IPS DF 19.7 (cell line): ENCODE measurements around the gene COX6B1.
"Not testable (repeated sequence)": the region's sequence is repeated elsewhere in the genome, so short reads cannot be mapped to it uniquely, and the experiment has no call there.

Source experiments
- DNase-seq: peaks from one replicate; pipeline ENCODE4 v3.0.0-alpha.2; 2013; ENCODE audit warnings: low read depth, low spot score

COX6B1 gene, protein sequence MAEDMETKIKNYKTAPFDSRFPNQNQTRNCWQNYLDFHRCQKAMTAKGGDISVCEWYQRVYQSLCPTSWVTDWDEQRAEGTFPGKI

DNA sequence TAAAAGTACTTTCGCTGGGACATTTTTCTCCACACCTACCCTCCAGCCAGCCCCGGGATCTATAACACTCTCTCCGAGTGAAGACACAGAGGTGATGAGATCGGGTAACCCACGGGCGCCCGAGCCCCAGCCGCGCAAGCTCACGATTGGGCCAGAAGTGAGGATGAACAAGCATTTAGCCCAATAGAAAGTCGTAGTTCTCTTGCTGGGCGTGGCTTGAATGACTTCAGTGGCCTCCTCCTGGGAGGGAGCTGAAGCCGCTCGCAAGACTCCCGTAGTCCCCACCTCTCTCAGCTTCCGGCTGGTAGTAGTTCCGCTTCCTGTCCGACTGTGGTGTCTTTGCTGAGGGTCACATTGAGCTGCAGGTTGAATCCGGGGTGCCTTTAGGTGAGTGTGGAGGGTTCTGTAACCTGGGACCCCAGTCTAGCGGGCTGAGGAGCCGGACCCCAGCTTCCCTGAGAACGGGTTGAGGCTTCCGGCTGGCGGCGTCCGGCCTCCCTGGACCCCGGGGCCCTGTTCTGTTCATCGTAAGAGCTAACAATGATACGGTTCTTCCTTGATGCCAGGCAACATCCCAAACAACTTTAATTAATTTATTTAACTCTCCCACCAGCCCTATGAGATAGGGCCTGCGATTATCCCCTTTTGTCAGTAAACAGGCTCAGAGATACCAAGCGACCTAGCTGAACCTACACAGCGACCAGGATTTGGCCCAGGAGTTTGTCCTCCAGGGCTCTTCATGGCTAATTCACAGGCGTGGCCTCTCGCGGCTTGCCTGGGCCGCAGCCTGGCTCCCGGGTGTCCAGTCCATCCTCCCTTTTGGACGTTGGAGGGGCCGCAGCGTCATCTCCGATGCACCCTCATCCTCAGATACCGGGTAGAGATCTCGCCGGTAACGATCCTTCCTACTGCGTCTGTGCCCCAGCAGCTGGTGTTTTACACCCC is at the start of gene COX6B1:
TSS of gene COX6B1 (plus strand) at position 307 of the 945 bp plus-strand sequence. CDS start 2,921 bp downstream, outside the sequence.
- peak; percentile 95 for DNase-seq

DNA sequence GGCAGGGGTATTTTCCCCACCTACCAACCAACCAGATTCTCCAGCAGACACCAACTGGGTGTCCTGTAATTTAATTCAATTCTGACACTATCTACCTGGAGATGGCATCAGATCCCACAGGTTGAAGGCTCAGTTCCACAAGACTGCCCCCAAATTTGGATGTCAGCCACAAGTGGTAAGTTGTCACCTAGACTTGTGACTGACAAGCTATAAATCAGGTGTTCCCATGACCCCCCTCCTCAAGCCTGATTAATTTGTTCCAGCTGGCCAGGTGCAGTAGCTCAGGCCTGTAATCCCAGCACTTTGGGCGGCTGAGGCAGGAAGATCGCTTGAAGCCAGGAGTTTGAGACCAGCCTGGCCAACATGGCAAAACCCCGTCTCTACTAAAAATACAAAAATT is 46.2 kb upstream of the COX6B1 start:
- no peak for DNase-seq

DNA sequence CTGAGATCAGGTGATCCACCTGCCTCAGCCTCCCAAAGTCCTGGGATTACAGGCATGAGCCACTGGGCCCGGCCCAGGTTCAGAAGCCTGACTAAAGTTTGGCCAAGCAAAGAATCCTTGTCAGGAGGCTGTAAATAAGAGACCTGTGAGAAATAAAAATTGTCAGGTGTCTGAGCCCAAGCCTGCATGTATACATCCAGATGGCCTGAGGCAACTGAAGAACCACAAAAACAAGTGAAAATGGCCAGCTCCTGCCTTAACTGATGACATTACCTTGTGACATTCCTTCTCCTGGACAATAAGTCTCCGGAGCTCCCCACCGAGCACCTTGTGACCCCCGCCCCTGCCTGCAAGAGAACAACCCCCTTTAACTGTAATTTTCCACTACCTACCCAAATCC is 43.7 kb upstream of the COX6B1 start:
- not testable (repeated sequence) for DNase-seq

DNA sequence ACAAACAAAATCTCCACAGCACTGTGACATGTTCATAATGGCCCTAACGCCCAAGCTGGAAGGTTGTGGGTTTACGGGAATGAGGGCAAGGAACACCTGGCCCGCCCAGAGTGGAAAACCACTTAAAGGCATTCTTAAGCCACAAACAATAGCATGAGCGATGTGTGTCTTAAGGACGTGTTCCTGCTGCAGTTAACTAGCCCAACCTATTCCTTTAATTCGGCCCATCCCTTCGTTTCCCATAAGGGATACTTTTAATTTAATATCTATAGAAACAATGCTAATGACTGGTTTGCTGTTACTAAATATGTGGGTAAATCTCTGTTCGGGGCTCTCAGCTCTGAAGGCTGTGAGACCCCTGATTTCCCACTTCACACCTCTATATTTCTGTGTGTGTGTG is 41.0 kb upstream of the COX6B1 start:
- not testable (repeated sequence) for DNase-seq

DNA sequence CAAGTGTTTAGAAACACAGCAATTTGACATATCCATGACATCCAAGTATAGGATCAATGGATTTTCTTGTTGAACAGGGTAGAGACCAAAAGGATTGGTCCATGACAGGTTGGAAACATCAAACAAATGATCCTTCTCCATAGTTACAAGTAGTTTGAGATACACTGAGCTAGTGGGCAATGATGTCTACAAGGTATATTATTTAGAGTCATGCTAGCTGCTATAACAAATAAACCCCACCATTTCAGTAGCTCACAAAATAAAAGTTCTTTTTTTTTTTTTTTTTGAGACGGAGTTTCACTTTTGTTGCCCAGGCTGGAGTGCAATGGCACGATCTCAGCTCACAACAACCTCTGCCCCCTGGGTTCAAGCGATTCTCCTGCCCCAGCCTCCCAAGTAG is 40.5 kb upstream of the COX6B1 start:
- no peak for DNase-seq

DNA sequence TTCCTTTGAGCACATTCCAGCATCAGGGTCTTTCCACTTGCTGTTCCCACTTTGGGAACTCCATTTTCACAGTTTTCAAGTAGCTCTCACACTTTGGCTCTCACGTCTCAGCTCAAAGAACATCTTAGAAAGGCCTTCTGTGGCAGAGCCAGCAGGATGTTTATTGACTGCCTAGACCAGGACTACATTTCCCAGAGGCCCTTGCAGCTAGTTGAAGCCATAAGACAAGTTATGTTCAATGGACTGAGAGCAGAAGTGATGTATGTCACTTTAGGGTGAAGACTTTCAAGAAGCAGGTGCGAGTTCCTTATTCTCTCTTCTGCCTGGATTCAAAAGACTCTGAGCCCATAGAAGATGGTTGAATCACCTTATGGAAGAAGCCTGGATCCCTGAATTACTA is 39.9 kb upstream of the COX6B1 start:
- DNase-seq: no peak

DNA sequence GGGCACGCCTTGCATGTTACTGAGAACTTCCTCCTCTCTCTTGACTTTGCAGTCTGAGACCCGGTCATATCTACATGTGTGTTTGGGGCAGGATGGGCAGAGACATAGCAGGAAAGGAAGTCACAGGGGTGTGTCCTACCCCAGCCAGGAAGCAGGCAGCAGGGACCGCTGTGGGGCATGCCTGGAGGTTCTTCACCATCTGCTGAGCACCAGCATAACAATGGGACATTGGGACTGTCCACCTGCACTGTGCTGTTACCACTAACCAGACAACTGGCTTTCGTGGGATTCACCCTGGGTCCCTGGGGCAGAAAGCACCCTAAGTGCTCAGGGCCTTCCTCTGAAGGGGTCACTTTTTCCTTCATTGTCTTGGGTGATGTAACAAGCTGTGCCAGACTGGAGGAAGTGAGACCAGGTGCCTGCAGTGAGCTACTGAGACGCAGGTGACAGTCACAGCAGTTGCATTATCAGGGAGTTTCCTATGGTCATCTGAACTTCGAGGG is 38.2 kb upstream of the COX6B1 start:
- DNase-seq: no peak

DNA sequence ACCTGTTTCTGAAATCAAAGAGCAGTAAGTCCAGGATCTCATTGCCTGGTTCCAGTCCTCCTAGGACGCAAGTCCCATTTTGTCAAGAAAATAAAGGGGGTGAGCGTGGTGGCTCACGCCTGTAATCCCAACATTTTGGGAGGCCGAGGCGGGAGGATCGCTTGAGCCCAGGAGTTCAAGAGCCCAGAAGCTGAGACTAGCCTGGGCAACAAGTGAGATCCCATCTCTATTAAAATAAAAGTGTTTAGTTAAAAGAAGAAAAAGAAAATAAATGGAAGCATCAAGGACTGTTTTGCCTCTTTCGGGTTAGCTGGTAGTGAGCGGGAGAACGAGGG is 35.9 kb upstream of the COX6B1 start:
- DNase-seq: no peak

DNA sequence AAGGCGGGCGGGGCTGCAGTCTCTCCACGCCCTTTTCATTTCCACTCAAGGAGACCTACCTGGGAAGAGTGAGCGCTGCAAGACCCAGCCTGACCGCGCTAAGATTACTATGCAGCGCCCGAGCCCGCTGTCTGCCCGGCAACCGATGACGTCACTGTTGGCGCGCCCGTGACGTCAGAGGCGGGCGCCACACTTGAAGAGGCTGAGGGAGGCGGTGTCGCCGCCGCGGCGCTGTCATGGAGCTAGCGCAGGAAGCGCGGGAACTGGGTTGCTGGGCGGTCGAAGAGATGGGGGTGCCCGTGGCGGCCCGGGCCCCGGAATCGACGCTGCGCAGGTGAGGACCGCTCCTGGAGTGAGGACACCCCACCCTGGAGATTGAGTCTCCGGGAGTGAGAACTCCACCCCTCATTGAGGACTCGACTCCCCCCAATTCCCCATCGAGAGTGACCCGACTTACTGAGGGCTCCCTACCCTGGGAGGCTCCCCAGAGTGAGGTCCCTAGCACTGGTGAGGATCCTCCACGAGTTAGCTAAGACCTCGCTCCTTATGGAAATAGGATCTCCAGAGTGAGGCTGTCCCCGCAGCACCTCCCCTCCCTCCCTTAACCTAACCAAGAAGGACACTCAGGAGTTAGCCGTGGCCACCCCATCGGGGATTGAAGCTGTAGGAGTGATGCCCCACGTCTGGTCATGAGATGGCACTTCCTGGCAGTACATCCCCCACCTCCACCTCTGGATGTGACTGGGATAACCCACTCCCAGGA is 35.4 kb upstream of the COX6B1 start, which contains the start of gene HAUS5:
TSS of gene HAUS5 (plus strand) at position 177 of the 763 bp plus-strand sequence. CDS start at position 237, 60 bp downstream.
- peak; percentile 40 for DNase-seq

DNA sequence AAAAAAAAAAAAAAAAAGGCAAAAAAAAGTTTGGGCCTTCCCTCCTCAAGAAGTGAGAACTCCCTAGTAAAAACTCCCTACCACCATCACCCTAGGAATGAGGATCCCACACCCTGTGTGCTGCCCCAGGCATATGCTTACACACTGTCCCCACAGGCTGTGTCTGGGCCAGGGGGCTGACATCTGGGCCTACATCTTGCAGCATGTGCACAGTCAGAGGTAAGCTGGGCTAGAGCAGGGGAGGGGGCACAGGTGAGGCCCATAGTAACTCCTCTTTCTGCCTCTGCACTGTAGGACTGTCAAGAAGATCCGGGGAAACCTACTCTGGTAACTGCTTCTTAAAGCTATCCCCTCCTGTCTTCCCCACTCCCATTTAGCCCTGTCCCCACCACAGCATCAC is 34.5 kb upstream of the COX6B1 start:
- no peak for DNase-seq

DNA sequence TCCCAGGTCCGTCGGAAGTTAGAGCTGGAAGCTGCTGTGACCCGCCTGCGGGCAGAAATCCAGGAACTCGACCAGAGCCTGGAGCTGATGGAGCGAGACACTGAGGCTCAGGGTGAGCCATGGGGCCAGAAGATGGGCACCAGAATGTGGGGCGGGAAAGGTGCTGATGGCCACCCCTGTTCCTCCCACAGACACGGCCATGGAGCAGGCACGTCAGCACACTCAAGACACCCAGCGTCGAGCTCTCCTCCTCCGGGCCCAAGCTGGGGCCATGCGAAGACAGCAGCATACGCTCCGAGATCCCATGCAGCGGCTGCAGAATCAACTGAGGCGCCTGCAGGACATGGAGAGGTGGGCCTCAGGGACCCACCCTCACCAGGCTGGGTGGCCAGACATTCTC is 33.1 kb upstream of the COX6B1 start:
- DNase-seq: no peak

DNA sequence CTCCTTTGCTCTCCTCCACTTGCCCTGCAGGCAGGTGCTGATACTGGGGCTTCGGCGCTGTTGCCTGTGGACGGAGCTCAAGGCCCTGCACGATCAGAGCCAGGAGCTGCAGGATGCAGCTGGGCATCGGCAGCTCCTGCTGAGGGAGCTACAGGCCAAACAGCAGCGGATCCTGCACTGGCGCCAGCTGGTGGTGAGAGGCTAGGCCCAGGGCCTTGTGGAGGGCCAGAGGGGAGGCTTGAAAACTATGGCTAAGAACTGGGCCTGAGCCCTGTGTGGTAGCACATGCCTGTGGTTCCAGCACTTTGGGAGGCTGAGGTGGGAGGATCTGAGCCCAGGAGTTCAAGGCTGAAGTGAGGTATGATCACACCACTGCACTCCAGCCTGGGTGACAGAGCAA is 29.3 kb upstream of the COX6B1 start:
- no peak for DNase-seq

DNA sequence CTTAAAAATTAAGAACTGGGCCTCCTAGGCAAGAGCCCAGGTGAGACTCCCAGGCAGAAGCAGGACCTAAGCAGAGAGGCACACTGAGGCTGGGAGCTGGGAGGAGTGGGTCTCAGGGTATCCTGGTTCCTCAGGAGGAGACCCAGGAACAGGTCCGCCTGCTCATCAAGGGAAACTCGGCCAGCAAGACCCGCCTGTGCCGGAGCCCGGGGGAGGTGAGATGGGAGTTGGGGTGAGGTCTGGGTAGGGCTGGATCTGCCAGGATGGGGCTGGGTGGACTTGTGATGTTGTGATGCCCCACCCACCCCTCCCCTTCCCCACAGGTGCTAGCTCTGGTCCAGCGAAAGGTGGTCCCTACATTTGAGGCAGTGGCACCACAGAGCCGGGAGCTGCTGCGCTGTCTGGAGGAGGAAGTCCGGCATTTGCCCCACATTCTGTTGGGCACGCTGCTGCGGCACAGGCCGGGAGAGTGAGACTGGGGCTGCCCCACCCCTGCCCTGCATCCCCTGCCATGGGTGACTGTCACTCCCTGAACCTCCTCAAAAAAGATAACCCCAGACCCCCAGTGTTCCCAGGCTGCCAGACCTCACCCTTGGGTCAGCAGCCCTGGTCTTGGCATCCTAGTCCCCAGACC is 28.7 kb upstream of the COX6B1 start:
- DNase-seq: no peak

DNA sequence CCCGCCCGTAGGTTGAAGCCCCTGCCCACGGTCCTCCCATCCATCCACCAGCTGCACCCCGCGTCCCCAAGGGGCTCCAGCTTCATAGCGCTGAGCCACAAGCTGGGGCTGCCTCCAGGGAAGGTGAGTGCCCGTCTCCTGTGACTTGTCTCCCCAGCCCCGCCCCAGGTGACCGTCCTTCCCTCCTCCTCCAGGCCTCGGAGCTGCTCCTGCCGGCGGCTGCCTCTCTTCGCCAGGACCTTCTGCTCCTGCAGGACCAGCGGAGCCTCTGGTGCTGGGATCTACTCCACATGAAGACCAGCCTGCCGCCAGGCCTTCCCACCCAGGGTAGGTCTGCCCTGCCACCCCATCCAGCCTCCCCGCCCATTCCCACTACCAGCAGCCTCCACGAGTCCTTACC is 28.1 kb upstream of the COX6B1 start:
- no peak for DNase-seq

DNA sequence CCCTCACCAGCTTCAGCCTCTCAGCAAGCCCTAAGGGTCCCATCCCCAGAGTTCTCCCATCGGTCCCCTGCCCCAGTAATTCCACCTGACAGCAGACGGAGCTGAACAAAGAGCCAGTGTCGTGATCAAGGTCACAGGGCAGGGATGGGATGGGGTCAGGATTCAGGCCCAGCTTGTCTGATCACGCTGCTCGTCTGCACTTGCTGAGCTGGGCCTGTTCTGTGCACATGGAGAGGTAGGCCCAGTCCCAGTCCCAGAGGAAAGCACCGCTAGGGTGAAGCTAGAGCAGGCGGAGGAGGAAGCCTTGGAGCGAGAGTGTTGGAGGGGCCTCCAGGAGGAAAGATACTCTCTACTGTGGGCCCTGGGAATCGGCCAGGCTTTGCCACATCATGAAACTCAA is 26.4 kb upstream of the COX6B1 start:
- DNase-seq: no peak

DNA sequence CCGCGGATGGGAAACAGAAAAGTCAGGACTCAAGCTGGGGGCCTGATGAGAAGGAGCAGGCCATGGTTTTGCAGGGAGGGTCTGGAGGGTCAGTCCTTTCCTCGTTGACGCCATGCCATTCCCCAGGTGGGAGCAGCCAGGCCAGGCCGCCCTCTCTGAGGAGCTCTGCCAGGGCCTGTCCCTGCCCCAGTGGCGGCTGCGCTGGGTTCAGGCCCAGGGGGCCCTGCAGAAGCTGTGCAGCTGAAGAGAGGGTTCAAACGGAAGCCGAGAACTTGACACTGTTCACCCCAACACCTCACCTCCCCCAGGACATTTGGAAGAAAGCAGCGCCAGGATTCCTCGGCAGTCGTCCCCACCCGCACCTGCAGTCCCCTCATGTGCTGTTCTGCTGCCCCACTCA is 25.4 kb upstream of the COX6B1 start:
- no peak for DNase-seq

DNA sequence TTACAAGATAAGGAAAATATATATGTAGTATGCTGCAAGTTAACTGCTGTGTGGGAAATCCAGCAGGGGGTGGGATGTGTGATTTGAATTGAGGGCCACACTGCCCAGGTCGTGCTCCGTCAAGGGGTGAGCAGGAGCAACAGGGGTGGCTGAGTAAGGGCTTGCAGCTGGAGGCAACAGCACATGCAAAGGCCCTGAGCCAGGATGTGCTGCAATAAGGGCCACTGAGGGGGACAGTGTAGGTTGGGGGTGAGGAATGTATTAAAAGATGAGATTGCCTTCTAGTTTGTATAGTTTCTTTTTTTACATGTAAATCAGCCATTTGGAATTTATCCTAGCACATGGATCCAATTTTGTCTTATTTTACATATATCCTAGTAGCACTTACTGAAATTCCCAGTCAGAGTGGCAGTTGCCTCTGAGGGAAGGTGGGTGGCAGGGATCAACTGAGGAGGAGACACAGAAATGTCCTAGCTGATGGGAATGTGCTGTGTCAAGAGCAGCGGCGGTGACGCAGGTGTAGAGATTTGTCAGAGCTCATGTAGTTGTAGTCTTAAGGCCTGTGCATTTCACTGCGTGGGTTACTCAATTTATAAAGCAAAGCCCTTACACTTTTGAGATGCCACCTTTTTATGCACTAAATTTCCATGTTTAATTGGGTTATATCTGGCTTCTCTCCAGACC is 24.7 kb upstream of the COX6B1 start:
- DNase-seq: no peak

DNA sequence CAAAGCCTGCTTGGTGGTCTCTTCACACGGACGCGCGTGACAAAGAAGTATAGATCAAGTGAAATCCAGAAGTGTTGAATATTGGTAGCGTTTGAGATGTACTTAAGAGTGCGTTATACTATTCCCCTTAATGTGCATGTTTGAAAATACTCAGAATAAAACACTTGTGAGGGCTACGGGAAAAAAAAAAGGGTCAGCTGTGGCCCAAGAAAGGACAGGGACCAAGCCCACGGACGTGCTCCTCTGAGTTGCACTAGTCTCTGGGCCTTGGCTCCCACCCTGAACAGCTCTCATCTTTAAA is 19.9 kb upstream of the COX6B1 start:
- DNase-seq: no peak

DNA sequence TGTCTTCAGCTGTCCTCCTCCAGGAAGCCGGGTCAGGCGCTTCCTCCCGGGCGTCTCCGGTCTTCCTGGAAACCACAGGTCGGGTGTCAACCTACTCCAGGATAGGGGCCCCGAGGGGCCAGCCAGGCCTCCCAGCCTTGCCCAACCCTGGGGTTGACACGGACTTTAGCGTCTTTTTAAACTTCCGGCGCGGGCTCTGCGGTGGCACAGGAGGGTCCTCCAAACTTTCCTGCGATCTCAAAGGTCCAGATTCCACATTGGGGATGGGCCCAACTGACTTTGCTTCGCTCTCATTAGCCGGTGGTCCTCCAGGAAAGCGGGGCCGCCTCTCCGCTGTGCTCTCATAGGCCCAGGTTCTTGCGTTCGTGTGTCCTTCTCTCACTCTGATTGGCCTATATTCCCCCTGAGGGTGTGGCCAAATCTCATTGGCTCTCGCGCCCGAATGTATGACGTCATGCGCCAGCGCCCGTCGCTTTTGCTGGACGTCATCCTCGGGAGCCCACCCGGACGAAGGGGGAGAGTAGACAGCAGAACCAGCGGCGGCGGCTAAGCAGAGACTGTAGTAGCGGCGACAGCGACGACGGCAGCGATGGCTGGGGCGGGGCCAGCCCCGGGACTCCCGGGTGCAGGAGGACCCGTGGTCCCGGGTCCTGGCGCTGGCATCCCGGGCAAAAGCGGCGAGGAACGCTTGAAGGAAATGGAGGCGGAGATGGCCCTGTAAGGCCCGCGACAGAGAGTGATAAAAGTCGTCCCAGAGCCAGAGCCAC is 19.4 kb upstream of the COX6B1 start, which contains the start of gene RBM42:
TSS of gene RBM42 (plus strand) at position 472 of the 767 bp plus-strand sequence. CDS start at position 590, 118 bp downstream.
- peak; percentile 98 for DNase-seq

DNA sequence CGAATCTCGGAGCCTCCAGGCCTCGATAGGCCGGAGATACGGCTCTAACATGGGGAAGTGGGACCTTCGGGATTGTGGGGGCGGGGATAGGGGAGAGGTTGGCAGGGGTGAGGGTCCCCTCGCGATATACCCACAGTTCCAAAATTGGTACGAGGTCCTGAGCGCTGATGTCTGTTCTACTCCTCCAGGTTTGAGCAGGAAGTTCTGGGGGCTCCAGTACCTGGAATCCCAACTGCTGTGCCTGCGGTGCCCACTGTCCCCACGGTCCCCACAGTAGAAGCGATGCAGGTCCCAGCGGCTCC is 18.8 kb upstream of the COX6B1 start:
- DNase-seq: no peak
